HG03571 (cell line): ENCODE results near the gene PADI3.

Experiments used
- ATAC-seq: cut with Tn5 transposase; IDR thresholded peaks from one replicate; pipeline ENCODE4 v1.9.1; 2021; ENCODE audit not compliant: unreplicated experiment

PADI3 gene

DNA sequence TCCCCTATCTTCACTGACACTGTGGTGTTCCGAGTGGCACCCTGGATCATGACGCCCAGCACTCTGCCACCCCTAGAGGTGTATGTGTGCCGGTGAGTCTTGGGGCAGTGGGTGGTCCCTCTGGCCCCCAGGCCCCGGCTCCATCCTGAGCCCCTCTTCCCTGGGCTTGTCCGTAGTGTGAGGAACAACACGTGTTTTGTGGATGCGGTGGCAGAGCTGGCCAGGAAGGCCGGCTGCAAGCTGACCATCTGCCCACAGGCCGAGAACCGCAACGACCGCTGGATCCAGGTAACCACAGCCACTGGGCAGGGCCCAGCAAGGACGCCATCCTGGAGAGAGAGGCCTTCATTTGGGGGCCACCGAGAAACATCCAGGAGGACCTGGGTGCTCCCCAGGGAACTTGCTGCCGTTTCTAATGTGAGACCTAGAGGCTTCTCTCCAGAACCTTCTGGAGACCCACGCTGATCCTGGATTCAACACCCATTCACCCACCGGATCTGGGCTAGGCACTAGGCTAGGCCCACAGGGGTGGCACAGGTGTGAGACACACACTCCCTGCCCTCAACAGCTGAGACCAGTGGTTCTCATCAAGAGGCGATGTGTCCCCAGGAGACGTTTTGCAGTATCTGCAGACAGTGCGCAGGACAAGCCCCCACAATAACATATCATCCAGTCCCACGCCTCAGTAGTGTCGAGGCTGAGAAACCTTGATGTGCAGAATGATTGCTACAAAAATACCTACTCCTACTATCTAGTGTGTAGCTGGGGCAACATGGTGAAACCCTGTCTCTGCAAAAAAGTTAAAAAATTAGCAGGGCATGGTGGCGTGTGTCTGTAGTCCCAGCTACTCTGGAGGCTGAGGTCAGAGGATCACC is 22.2 kb downstream of the PADI3 start:
- ATAC-seq = no peak

DNA sequence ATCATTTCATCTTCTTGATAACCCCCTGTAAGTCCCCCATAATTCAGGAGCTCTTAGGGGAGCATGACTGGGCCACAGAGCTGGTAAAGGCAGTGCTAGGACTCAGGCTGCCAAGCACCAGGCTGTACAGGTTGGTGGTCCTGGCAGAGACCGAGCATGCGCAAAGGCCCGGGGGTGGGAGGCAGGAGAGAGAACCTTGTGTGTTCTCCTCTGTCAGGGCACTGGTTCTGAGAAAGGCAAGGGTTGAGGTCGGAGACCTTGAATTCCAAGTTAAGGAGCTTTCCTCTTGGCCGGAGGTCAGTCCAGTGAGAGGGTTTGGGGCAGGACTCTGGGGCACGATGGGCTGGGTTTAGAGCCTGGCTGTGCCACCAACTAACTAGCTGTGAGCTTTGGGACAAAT is 23.2 kb downstream of the PADI3 start:
- ATAC-seq = no peak

DNA sequence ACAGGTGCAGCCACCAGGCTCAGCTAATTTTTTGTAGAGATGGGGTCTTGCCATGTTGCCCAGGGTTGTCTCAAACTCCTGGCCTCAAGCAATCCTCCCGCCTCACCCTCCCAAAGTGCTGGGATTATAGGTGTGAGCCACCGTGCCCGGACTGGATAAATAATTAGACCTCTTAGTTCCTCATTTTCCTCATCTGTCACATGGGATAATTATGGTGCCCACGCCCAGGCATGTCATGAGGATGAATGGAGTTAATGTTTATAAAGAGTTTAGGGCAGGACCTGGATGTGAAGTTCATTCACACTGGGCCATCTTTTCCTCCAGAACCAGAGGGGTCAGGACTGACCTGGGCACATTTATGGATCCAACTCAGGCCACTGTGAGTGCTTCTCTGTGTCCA is 23.7 kb downstream of the PADI3 start:
- no peak for ATAC-seq

DNA sequence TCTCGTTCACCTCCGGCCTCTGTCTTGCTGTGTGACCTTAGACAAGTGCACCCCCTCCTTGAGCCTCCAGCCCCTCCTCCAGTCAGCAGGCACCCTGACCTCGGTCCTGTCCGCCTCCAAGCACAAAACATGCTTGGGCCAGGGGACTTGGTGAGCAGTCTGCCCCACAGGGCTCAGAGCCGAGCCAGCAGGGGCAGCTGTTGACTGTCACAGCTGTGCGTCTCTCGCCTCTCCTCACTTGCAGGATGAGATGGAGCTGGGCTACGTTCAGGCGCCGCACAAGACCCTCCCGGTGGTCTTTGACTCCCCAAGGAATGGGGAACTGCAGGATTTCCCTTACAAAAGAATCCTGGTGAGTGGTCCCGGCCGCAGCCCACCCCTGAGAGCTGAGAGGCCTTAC is 24.2 kb downstream of the PADI3 start:
- no peak for ATAC-seq

DNA sequence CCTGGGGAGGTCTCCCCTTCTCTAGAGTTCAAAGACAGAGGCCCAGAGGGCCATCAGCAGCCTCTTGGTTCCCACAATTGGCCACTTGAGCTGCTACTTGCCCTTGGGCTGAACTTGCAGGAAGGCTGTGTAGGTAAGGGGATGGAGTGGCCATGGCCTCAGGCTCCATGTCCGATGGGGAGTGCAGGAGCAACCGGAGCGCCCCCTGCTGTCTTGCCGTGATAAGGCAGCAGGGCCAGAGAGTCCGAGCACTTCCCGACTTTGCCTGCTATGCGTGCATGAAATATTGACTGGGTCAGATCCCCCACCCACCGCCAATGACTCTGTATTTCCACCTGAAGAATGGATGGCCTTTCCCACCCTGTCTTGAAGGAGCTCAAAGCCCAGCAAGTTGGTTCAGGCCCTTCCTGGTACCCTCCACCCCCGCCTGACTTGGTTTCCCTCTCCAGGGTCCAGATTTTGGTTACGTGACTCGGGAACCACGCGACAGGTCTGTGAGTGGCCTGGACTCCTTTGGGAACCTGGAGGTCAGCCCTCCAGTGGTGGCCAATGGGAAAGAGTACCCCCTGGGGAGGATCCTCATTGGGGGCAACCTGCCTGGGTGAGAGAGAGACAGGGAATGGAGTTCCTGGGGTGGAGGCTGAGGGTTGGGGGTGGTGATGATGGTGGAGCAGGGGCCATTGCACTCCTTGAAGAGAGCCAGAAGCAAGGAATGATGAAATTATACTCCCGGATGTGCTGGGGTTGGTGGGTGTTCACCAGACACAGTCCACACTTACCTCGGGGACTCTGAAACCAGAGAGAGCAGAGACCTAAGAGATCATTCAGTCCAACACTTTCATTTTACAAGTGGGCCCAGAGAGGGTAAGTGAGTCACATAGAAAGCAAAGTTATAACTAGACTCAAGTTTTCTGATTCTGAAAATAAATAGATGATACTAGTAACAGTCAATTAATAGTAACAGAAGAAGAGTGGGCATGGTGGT is 25.6 kb downstream of the PADI3 start:
- peak; percentile 53 for ATAC-seq

DNA sequence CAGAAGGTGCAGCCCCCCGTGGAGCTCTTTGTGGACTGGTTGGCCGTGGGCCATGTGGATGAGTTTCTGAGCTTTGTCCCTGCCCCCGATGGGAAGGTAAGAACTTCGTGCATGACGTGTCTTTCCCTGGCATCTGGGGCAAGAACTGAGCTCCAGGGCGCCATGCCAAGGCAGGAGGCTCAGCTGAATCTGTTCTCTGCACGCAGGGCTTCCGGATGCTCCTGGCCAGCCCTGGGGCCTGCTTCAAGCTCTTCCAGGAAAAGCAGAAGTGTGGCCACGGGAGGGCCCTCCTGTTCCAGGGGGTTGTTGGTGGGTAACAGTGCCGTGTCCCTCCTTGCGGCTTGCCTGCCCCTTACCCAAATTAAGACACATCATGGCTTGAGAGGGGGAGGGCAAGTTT is 27.7 kb downstream of the PADI3 start:
- ATAC-seq = no peak

DNA sequence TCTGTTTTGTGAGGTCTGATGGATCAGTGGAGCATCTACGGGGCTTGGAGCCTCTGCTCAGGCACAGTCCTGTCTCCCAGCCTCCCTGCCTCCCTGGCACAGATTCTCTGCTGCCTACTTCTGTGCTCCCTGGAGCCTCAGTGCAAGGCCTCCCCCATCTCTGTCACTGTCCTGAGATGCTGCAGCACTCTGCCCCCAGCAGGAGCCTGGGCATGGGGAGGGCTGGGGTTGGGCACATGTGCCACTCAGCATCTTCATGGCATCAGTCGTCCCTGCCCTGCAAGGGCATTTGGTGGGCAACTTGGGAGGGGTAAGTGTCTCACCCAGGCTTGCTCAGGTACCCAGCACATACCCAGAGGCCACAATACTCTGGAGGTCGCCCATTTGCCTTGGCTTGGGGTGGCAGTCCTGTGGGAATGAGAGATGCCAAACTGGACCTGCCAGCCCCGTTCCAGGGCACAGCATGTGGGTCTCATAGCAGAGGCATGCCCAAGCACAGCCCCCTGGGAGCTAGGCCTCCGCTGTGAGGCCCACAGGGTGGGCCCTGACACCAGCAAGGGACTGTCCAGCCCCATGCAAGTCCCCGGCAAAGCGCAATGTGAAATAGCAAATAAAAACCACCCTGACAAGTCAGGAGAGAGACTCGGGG is 28.7 kb downstream of the PADI3 start:
- ATAC-seq = no peak

DNA sequence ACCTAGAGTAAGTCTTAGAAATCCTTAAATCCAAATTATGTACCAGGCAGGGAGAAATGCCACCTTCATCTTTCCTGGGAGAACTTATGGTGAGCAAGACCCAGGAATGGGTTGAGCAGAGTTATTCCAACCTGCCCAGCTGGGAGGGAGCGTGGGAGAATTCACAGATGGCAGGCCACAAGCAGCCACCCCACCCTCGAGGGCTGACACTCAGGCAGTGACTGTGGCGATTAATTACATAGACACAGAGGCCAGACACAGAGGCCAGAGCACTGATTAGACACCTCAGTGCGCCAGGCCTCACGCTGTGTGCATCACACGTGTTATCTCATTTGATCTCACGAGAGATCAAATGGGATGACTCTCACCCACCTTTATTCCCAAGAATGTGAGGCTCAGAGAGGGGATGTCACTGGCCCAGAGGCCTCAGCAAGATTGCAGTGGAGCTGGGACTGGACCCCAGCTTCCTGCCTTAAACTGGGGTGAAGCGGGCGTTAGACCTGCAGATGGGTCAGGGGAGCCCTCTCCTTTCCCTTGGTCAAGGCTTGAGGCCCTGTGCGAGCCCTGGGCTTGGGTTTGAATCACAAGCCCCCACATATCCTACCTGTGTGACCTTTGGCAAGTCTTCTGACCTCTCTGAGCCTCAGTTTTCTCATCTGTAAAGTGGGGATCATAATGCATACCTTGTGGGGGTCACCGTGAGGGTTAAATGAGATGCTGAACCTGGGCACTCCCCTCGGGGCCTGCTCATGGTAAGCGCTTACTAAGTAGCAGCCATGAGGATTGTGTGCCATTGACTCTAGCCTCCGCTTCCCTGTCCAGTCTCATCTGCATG is 30.3 kb downstream of the PADI3 start:
- no peak for ATAC-seq

DNA sequence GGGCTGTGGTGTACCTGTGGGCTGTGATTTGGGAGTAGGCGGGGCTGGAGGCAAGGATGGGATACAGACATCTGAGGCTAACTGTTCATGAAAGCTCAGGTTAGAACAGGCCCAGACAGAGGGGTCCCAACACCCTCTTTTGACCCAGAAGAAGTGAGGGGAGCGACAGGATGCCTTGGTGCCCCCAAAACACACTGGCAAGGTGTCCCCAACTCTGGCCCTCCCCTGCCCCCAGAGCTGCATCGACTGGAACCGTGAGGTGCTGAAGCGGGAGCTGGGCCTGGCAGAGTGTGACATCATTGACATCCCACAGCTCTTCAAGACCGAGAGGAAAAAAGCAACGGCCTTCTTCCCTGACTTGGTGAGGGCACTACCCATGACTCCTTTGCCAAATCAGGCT is 31.5 kb downstream of the PADI3 start:
- no peak for ATAC-seq

DNA sequence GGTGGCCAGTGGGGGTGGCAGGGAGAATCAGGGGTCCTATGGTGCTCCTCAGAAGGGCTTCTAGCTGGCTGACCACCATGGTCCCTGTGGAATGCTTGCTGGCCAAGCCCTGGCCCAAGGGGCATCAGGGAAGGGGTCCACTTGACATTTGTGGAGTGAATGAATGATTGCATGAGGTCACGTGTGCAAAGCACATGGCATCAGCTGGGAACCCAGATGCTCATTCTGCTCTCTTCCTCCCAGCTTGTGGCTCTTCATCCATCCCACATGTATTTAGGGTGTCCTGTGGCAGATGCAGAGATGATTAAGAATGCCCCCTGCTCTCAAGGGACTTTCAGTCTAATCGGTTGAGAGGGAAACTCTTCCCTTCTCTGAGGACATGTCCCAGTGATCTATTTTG is 32.0 kb downstream of the PADI3 start:
- ATAC-seq = no peak

DNA sequence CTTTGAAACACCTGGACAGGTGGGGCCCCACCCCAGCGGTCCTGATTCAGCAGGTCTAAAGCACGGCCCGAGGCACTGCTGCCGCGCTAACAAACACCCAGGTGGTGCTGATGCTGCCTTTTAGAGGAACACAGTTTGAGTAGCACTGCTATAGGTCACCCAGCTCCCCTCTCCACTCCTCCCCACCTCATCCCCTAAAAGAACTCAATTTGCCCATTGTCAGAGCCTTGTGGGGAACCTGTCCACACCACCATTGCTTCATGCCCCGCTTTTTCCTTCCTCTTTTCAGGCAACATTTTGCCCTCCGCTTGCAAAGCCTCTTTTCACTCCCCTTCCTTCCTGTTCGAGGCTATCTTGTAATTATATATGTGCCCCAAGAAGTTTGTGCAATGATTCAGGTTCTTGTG is 32.9 kb downstream of the PADI3 start:
- ATAC-seq = no peak

DNA sequence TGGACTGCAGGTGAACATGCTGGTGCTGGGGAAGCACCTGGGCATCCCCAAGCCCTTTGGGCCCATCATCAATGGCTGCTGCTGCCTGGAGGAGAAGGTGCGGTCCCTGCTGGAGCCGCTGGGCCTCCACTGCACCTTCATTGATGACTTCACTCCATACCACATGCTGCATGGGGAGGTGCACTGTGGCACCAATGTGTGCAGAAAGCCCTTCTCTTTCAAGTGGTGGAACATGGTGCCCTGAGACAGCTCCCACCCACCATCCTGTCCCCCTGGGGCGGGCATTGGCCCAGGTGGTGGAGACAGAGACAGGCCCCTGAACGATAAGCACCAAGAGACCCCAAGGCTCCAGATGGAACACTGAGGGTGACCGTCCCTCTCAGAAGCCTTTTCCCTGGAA is 33.9 kb downstream of the PADI3 start:
- no peak for ATAC-seq

DNA sequence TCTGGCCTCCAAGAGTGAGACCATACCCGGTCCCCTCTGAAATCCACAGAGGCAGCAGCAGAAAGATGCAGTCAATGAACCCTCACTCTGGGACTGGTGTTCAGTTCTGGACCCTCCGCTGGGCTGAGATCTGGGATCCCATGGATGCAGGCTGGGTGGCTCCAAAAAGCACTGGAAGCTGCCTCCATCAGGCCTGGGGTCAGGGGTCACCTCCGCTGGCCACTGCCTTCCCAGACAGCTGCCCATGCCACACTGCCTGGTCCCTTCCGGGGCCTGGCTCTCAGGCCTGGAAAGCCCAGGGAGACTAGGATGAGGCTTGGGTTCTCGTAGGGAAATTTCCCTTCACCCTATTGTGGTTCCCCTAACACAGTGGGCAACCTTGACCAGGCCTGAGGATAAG is 37.7 kb downstream of the PADI3 start:
- no peak for ATAC-seq

DNA sequence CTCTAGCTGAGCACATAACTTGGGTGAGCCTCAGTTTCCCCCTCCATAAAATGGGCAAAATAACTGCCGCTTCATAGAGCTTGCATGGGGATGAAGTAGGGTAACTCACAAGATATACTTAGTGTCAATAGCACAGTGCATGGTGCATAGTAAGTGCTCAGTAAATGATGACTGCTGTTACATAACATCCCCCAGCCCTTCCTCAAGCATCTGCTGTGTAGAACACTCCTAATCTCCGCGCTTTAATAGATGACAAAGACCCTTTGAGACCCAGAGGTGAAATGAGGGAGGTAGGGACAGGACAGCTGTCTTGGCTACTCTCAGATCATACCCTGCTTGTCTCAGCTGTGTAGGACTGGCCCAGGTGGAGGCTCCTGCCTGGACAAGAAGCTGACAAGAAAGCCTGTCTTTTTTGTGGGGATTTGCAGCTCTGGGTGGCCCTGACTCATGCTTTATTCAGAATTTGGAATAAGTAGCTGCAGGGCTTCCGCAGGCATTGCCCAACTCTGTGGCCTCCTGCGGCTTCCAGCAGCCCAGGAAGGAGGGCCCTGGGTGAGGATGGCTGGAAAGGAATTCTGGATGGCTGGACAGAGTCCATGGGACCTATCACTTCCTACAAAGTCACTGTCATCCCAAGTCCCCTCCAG is 38.4 kb downstream of the PADI3 start:
- no peak for ATAC-seq

DNA sequence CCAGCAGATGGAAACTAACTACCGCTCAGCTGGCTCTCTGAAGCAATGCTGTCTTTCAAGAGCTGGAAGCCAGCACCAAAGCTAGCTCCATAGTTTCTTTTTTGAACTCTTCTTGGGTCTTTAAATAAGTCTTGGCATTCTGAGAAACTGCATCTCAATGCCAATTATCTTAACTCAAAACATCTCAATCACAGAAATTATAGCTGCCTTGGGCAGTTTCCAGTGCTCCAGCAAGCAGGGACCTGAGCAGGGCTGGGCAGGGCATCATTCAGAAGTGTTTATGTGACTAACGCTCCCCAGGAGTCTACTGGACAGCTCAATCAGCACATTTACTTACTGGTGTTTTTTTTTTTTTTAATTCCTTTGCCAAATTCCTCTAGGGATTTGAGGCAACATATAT is 40.8 kb downstream of the PADI3 start:
- no peak for ATAC-seq

DNA sequence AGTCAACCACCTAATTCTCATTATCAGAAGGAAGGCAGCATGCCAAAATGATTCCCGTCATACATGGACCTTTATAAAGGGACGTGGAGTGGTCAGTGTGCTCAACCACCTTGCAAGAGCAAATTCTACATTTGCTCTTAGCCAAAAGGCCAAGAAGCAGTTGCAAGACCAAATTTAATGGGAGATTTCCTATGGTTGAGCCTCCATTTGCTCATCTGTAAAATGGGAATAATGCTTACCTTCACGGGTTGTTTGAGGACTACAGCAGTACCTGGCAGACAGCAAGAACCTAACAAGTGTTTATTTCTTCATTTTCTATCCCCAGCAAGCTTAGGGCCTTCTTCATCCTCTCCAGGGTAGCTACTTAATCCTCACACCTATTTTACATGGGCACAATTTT is 41.7 kb downstream of the PADI3 start:
- ATAC-seq = no peak

DNA sequence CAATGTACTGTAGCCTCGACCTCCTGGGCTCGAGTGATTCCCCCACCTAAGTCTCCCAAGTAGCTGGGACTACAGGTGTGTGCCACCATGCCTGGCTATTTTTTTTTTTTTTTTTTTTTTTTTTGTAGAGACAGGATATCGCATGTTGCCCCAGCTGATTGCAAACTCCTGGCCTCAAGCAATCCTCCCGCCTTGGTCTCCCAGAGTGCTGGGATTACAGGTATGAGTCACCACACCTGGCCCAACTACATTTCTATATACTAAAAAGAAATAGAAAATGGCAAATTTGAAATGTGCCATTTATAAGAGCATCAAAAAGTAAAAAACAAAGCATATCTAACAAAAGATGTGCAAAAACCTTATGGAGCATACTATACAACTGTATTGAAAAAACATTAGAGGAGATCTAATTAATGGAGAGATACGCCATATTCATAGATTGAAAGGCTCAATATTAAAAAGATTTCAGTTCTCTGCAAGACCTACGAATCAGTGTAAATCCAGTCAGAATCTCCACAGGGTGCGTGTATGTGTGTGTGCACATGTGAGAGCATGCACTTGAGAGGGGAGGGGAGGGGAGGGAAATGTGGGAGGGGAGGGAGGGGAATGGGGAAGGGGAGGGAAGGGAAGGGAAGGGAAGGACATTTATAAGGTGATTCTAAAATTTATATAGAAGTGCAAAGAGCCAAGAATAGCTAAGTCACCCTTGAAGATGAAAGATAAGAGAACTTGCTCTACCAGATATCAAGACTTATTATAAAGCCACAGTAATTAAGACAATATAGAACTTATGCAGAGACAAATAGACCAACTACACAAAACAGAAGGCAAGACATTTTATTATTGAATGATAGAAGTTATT is 43.6 kb downstream of the PADI3 start:
- ATAC-seq = no peak

DNA sequence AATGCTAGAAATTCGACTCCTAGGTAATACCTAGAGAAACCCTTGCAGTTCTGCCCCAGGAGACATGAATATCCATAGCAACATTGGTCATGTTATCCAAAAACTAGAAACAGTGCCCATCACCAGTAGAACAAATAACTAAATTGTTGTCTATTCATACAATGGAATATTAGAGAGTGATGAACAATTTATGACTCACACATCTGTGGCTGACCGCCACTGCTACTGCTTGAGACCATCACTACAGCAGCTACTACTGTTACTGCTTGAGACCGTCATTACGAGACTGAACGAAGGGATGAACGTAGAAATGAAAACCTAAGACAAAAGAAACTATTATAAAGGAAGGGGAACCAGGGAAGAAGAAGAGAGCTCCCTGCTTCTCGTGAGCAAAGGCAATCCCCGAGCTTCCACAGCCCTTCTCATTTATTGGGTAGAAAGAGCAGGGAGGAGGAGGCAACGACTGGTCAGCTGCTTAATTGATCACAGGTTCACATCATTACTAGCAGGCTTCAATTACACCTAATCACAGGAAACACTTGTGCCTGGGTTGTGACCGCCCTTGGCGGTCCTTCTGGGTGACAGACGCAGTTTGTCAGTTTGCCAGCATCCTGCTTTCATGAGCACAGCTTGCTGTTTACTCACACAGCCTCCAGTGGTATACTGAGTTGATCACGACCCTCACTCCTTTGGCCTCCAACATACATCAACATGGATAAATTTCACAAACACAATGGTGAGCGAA is 45.0 kb downstream of the PADI3 start:
- ATAC-seq = no peak
